ENCODE results near the gene LRRC45.

Gene LRRC45

DNA sequence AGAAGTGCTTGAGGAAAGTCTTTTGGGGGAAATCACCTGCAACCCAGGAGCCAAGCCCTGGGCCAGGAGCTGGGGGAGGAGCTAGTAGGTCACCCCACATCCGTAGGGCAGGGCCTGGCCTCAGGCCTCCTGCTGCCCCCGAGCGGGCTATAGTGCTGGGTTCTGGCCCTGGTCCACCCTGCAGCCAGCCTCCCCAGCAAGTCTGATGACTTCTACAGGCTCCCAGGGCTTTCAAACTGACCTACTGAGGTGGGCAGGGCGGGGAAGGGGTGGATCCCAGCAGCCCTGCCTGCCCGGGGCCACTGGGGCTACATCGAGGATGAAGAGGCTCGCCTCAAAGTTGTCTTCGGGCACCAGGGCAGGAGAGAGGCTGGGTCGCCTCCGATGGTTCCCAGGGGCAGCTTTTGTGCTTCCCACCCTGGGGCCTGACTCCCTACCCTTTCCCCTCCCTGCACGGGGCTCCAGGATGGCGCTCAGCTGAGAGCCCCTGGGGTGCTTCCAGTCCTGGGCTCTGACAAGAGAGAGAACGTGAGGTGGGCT lies 5.4 kb upstream of the LRRC45 start:
- DNase-seq (ENCODE audit: low read depth): no peak
- TF ChIP-seq CTCF (IDR thresholded peaks at IDR 0.05; ENCODE audit: insufficient read depth, low read depth, low read length, missing control alignments): no peak

GRCh38 chr17:82018152-82018988 lies 4.7 kb upstream of the LRRC45 start:
- TF ChIP-seq CTCF (IDR thresholded peaks at IDR 0.05; ENCODE audit: insufficient read depth, low read depth, low read length, missing control alignments): no peak
- no peak for DNase-seq (ENCODE audit: low read depth)
- H3K4me3 ChIP-seq (ENCODE audit: low read depth, low read length): no peak overlapping the region

More for the DNA sequence above, 5.4 kb upstream of the LRRC45 start:
- no peak overlapping the region for H3K4me3 ChIP-seq (ENCODE audit: low read depth, low read length)

DNA sequence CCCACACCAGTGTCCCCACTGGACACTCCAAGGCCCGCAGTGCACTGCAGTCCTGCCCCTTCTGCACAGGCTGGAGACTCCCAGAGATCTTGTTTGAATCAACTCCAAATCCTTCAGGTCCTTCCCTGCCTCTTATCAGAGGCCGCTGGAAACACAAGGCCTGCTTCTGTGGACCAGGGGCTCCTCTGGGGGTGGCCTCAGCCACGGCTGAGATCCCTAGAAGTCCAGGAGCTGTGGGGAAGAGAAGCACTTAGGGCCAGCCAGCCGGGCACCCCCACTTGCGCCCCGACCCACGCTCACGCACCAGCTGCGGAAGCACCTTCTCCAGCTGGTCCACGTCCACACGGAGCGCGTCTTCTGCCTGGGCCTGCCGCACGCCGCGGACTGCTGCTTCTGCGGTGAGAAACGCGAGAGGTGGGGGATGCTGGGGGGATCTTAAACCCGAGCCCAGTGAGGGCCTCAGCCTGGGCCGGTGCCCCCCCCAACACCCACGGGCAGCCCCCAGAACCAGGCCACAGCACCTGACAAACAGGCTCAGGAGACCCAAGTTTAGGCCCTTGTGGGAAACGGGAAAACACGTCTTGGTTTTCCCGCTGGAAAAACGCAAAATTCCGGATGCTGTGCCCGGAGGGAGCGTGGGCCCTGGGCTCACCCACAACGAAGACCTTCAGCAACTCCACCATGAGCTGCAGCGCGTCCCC lies 4.0 kb upstream of the LRRC45 start:
- no peak for TF ChIP-seq CTCF (IDR thresholded peaks at IDR 0.05; ENCODE audit: insufficient read depth, low read depth, low read length, missing control alignments)
- no peak overlapping the region for H3K4me3 ChIP-seq (ENCODE audit: low read depth, low read length)
- no peak for DNase-seq (ENCODE audit: low read depth)

- TF ChIP-seq CTCF (IDR thresholded peaks at IDR 0.05; ENCODE audit: insufficient read depth, low read depth, low read length, missing control alignments): peak; percentile 86
- H3K4me3 ChIP-seq (ENCODE audit: low read depth, low read length): no peak overlapping the region
- peak; percentile 76 for DNase-seq (ENCODE audit: low read depth)
Observed at GRCh38 chr17:82019690-82020571, 3.2 kb upstream of the LRRC45 start.

GRCh38 chr17:82020572-82021106 lies 2.5 kb upstream of the LRRC45 start:
- H3K4me3 ChIP-seq (ENCODE audit: low read depth, low read length): no peak overlapping the region
- no peak for DNase-seq (ENCODE audit: low read depth)
- TF ChIP-seq CTCF (IDR thresholded peaks at IDR 0.05; ENCODE audit: insufficient read depth, low read depth, low read length, missing control alignments): no peak
